ENCODE measurements around the gene TRAPPC3.

- TF ChIP-seq POLR2A (IDR thresholded peaks at IDR 0.05) (no peak), CTCF (IDR thresholded peaks at IDR 0.05) (no peak)
Measured at GRCh38 chr1:36093929-36094328, 55.4 kb downstream of the TRAPPC3 start.
